ENCODE data around the gene ELMO1. TPM values are rescaled to one million over a fixed set of nuclear protein-coding genes. Genes with fewer than 3 reads are reported as not detected.

ELMO1 gene
- total and polyA plus RNA-seq, 2 of the 13 experiments (the other 11 are each of a cell fraction or from before 2014, with no cell fraction given) = 0.11 to 0.17 TPM

- TF ChIP-seq IKZF5 (CRISPR knock-in tag; IDR thresholded peaks at IDR 0.05) = 0 out of 2 replicates have a peak, but pooled peaks have one; percentile 35
- no peak for TF ChIP-seq FOXM1 (CRISPR knock-in tag; IDR thresholded peaks at IDR 0.05)
- TF ChIP-seq, protein P1, sequence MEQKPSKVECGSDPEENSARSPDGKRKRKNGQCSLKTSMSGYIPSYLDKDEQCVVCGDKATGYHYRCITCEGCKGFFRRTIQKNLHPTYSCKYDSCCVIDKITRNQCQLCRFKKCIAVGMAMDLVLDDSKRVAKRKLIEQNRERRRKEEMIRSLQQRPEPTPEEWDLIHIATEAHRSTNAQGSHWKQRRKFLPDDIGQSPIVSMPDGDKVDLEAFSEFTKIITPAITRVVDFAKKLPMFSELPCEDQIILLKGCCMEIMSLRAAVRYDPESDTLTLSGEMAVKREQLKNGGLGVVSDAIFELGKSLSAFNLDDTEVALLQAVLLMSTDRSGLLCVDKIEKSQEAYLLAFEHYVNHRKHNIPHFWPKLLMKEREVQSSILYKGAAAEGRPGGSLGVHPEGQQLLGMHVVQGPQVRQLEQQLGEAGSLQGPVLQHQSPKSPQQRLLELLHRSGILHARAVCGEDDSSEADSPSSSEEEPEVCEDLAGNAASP (CRISPR knock-in tag; IDR thresholded peaks at IDR 0.05; ENCODE audit: borderline replicate concordance) = no peak; the same call in 1 of the 2 replicates
- TF ChIP-seq ZNF441 (CRISPR knock-in tag; IDR thresholded peaks at IDR 0.05; ENCODE audit: borderline replicate concordance) = no peak
- TF ChIP-seq, protein P2, sequence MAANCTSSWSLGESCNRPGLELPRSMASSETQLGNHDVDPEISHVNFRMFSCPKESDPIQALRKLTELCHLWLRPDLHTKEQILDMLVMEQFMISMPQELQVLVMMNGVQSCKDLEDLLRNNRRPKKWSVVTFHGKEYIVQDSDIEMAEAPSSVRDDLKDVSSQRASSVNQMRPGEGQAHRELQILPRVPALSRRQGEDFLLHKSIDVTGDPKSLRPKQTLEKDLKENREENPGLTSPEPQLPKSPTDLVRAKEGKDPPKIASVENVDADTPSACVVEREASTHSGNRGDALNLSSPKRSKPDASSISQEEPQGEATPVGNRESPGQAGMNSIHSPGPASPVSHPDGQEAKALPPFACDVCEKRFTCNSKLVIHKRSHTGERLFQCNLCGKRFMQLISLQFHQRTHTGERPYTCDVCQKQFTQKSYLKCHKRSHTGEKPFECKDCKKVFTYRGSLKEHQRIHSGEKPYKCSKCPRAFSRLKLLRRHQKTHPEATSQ (CRISPR knock-in tag; IDR thresholded peaks at IDR 0.05; ENCODE audit: borderline replicate concordance) = no peak
- no peak for TF ChIP-seq HNRNPUL1 (IDR thresholded peaks at IDR 0.05; ENCODE audit: low read depth, low read length)
- TF ChIP-seq HCFC1 (IDR thresholded peaks at IDR 0.05; ENCODE audit: low read depth, low read length) = no peak
- TF ChIP-seq ZNF776 (CRISPR knock-in tag; IDR thresholded peaks at IDR 0.05) = no peak
- no peak for TF ChIP-seq PLSCR1 (CRISPR knock-in tag; IDR thresholded peaks at IDR 0.05; ENCODE audit: borderline replicate concordance)
- TF ChIP-seq PRMT3 (CRISPR knock-in tag; IDR thresholded peaks at IDR 0.05; ENCODE audit: borderline replicate concordance, low read depth) = no peak
- no peak for TF ChIP-seq ZSCAN30 (CRISPR knock-in tag; IDR thresholded peaks at IDR 0.05)
- TF ChIP-seq, protein P3, sequence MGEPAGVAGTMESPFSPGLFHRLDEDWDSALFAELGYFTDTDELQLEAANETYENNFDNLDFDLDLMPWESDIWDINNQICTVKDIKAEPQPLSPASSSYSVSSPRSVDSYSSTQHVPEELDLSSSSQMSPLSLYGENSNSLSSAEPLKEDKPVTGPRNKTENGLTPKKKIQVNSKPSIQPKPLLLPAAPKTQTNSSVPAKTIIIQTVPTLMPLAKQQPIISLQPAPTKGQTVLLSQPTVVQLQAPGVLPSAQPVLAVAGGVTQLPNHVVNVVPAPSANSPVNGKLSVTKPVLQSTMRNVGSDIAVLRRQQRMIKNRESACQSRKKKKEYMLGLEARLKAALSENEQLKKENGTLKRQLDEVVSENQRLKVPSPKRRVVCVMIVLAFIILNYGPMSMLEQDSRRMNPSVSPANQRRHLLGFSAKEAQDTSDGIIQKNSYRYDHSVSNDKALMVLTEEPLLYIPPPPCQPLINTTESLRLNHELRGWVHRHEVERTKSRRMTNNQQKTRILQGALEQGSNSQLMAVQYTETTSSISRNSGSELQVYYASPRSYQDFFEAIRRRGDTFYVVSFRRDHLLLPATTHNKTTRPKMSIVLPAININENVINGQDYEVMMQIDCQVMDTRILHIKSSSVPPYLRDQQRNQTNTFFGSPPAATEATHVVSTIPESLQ (CRISPR knock-in tag; conservative IDR thresholded peaks at IDR 0.05) = no peak
- TF ChIP-seq AHDC1 (CRISPR knock-in tag; IDR thresholded peaks at IDR 0.05; ENCODE audit: borderline replicate concordance) = no peak
- TF ChIP-seq ZNF709 (CRISPR knock-in tag; IDR thresholded peaks at IDR 0.05) = no peak
- no peak for TF ChIP-seq ZEB1 (IDR thresholded peaks at IDR 0.05; ENCODE audit: insufficient replicate concordance, low read depth)
- TF ChIP-seq ZIK1 (CRISPR knock-in tag; IDR thresholded peaks at IDR 0.05; ENCODE audit: borderline replicate concordance, low read depth) = no peak
- no peak for TF ChIP-seq MYC (CRISPR knock-in tag; IDR thresholded peaks at IDR 0.05; ENCODE audit: borderline replicate concordance)
Observed at GRCh38 chr7:37074370-37074769, 374.3 kb downstream of the ELMO1 start (continued).

Data from HepG2 (cell line).